Karpas-422 (cell line): ENCODE data around the gene R3HDML. TPM values are rescaled to one million over a fixed set of nuclear protein-coding genes. Genes with fewer than 3 reads are reported as not detected.

Experiments
- DNase-seq: peaks from one replicate; pipeline ENCODE4 v3.0.0-alpha.2; 2015
- H2AFZ ChIP-seq: fragments of 200-600 bp; sonication (generic); 2 replicates; pipeline ENCODE4 v1.6.1; 2014; ENCODE audit warnings: antibody characterized with exemption, low read length, mixed read lengths
- H3K27ac ChIP-seq: fragments of 200-600 bp; sonication (generic); 2 replicates; pipeline ENCODE4 v1.5.1; 2014; ENCODE audit warnings: mild to moderate bottlenecking, low read length, moderate library complexity
- H3K27me3 ChIP-seq: fragments of 200-600 bp; sonication (generic); 2 replicates; pipeline ENCODE4 v1.6.1; 2014; ENCODE audit warnings: low read length, mixed read lengths
- H3K36me3 ChIP-seq: fragments of 200-600 bp; sonication (generic); 2 replicates; pipeline ENCODE4 v1.6.1; 2014; ENCODE audit warnings: low read length, mixed read lengths; ENCODE audit not compliant: insufficient read depth
- H3K4me1 ChIP-seq: fragments of 200-600 bp; sonication (generic); 2 replicates; pipeline ENCODE4 v1.6.1; 2014; ENCODE audit warnings: mild to moderate bottlenecking, low read length, mixed read lengths
- H3K4me2 ChIP-seq: fragments of 200-600 bp; sonication (generic); 2 replicates; pipeline ENCODE4 v1.6.1; 2014; ENCODE audit warnings: low read length, low read depth, mild to moderate bottlenecking; ENCODE audit not compliant: poor library complexity, severe bottlenecking
- H3K4me3 ChIP-seq: fragments of 200-600 bp; sonication (generic); 2 replicates; pipeline ENCODE4 v1.5.1; 2014; ENCODE audit warnings: mild to moderate bottlenecking, antibody characterized with exemption, low read length, mixed read lengths
- H3K79me2 ChIP-seq: fragments of 200-600 bp; sonication (generic); 2 replicates; pipeline ENCODE4 v1.6.1; 2014; ENCODE audit warnings: mild to moderate bottlenecking, low read length, mixed read lengths
- H3K9ac ChIP-seq: fragments of 200-600 bp; sonication (generic); 2 replicates; pipeline ENCODE4 v1.6.0; 2014; ENCODE audit warnings: low read length
- H3K9me2 ChIP-seq: fragments of 200-600 bp; sonication (generic), shearing (Covaris generic); replicated peaks from 2 replicates; pipeline ENCODE4 v1.6.0; 2014; ENCODE audit warnings: mild to moderate bottlenecking, low read length, moderate library complexity; ENCODE audit not compliant: insufficient read depth
- H3K9me3 ChIP-seq: fragments of 300-700, 200-600 bp; sonication (generic); 2 replicates; pipeline ENCODE4 v1.6.1; 2014; ENCODE audit warnings: low read length, mixed read lengths
- H4K20me1 ChIP-seq: fragments of 200-600 bp; sonication (generic); 2 replicates; pipeline ENCODE4 v1.6.1; 2014; ENCODE audit warnings: mild to moderate bottlenecking, antibody characterized with exemption, low read length, low read depth; ENCODE audit not compliant: insufficient read depth
- total RNA-seq: library from RNA; depleted of rRNA; stranded (reverse); fragments of >200 nt; shearing (Covaris generic); gene quantifications from 2 replicates; pipeline ENCODE4 v1.2.3, GENCODE V29; 2014; ENCODE audit warnings: low replicate concordance

Gene R3HDML
- total RNA-seq, 1 experiment from 2014 or later: not detected

DNA sequence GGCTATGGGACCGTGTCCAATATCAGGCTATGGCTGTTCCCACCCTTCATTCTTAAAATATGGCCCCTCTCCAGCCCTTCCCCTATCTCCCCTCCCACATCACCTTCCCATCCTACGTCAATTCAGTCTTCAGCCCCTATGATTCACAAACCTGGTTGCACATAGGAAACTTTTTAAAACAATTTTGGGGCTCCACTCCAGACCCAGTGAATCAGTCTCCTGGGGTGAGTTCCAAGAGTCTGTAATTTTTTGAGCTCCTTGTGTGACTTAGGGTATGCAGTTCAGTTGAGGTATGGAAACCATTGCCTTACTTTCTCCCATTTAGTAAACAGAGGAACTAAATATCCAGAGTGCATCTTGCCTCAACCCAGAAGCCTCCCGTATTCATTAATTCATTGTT, 24.2 kb downstream of the R3HDML start:
- Histone ChIP-seq H3K27ac (no peak overlapping the region), H3K9me2 (no peaks in the 10 kb centered on the region), H3K36me3 (no peaks in the 10 kb centered on the region), H4K20me1 (no peaks in the 10 kb centered on the region), H3K27me3 (no peaks in the 10 kb centered on the region), H3K4me1 (no peaks in the 10 kb centered on the region), H3K9me3 (no peaks in the 10 kb centered on the region), H2AFZ (no peak overlapping the region), H3K9ac (no peak overlapping the region), H3K4me3 (no peak overlapping the region), H3K4me2 (no peak overlapping the region), H3K79me2 (no peaks in the 10 kb centered on the region)
- no peak for DNase-seq

DNA sequence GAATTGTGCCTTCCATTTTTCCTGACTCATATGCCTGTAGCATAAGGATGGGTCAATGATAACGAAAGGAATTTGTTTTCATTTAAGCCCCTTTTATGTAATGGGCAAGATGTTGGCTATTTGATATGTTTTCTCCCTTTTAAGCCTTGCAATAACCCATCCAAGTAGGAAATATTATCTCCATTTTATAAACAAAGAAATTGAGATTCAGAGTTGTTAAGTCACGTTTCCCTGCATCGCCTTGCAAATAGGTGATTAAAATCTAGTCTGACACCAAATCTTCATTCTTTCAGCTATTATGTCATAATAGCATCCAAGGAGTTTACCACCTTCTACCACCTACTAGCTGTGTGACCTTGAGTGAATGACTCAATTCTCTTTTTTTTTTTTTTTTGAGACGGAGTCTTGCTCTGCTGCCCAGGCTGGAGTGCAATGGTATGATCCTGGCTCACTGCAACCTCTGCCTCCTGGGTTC, 25.7 kb downstream of the R3HDML start:
- Histone ChIP-seq H2AFZ (no peak overlapping the region), H3K9me2 (no peaks in the 10 kb centered on the region), H3K4me1 (no peaks in the 10 kb centered on the region), H3K9ac (no peak overlapping the region), H4K20me1 (no peaks in the 10 kb centered on the region), H3K4me2 (no peak overlapping the region), H3K36me3 (no peaks in the 10 kb centered on the region), H3K9me3 (no peaks in the 10 kb centered on the region), H3K79me2 (no peaks in the 10 kb centered on the region), H3K27me3 (no peaks in the 10 kb centered on the region), H3K27ac (no peak overlapping the region), H3K4me3 (no peak overlapping the region)
- no peak for DNase-seq

DNA sequence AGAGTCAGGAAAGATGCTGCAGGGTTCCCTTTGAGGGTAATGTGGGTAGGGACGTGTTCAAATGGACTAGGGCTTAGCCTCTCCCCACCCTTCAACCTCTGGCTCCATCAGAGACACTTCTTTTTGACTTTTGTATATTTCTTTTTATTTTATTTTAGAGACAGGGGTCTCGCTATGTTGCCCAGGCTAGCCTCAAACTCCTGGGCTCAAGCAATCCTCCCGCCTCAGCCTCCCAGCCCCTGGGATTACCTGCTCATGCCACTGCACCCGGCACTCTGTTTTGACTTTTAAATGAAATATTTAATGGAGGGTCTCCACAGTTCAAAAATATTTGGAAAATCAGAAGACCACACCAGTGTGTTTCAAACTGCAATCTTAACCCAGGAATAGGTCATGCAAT, 27.2 kb downstream of the R3HDML start:
- Histone ChIP-seq H4K20me1 (no peaks in the 10 kb centered on the region), H3K27ac (no peak overlapping the region), H3K9ac (no peak overlapping the region), H3K36me3 (no peaks in the 10 kb centered on the region), H2AFZ (no peak overlapping the region), H3K4me1 (no peaks in the 10 kb centered on the region), H3K79me2 (no peaks in the 10 kb centered on the region), H3K9me3 (no peaks in the 10 kb centered on the region), H3K4me3 (no peak overlapping the region), H3K9me2 (no peaks in the 10 kb centered on the region), H3K4me2 (no peak overlapping the region), H3K27me3 (no peaks in the 10 kb centered on the region)
- DNase-seq: no peak

DNA sequence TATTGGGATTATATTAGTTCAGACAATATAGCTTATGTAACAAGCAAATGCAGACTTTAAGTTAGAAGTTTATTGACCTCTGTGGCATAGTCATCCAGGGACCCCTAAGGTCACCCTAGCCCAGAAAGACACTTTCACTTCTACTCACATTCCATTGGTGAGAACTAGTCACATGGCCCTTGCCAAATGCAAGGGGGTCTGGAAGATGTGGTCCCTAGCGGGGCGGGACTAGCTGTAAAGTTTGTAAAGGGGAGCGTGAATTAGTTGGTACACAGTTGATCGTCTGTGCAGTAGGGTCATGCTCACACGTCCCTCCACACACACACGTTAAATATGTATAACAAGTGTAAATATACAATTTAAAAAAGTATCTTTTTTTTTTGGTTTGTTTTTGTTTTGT, 27.9 kb downstream of the R3HDML start:
- no peaks in the 10 kb centered on the region for H3K9me2 ChIP-seq
- H3K9ac ChIP-seq: no peak overlapping the region
- H2AFZ ChIP-seq: no peak overlapping the region
- H3K4me2 ChIP-seq: no peak overlapping the region
- H3K27ac ChIP-seq: no peak overlapping the region
- no peak overlapping the region for H3K4me3 ChIP-seq
- DNase-seq: no peak
- no peaks in the 10 kb centered on the region for H4K20me1 ChIP-seq
- H3K79me2 ChIP-seq: no peaks in the 10 kb centered on the region
- H3K27me3 ChIP-seq: no peaks in the 10 kb centered on the region
- H3K4me1 ChIP-seq: no peaks in the 10 kb centered on the region
- H3K9me3 ChIP-seq: no peaks in the 10 kb centered on the region
- H3K36me3 ChIP-seq: no peaks in the 10 kb centered on the region

DNA sequence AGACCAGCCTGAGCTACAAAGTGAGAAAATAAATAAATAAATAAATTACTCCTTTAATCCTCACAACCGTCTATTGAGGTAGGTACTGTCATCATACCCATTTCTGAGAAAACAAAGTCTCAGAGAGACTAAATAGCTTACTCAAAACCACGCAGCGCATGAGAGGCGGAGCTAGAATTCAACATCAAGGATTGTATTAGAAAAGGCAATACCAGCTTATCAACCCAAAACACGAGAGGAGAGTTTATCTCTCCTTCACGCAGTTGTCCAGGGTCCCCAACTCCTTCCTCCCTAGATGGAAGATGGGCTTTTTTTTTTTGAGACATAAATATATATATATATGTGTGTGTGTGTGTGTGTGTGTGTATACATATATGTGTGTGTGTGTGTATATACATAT, 30.9 kb downstream of the R3HDML start:
- H3K4me2 ChIP-seq: no peak overlapping the region
- no peak for DNase-seq
- H3K9me2 ChIP-seq: no peaks in the 10 kb centered on the region
- no peak overlapping the region for H3K9ac ChIP-seq
- no peaks in the 10 kb centered on the region for H3K79me2 ChIP-seq
- no peaks in the 10 kb centered on the region for H4K20me1 ChIP-seq
- H3K36me3 ChIP-seq: no peaks in the 10 kb centered on the region
- H3K4me1 ChIP-seq: no peaks in the 10 kb centered on the region
- no peaks in the 10 kb centered on the region for H3K27me3 ChIP-seq
- H3K27ac ChIP-seq: no peak overlapping the region
- H2AFZ ChIP-seq: no peak overlapping the region
- H3K9me3 ChIP-seq: no peaks in the 10 kb centered on the region
- no peak overlapping the region for H3K4me3 ChIP-seq

DNA sequence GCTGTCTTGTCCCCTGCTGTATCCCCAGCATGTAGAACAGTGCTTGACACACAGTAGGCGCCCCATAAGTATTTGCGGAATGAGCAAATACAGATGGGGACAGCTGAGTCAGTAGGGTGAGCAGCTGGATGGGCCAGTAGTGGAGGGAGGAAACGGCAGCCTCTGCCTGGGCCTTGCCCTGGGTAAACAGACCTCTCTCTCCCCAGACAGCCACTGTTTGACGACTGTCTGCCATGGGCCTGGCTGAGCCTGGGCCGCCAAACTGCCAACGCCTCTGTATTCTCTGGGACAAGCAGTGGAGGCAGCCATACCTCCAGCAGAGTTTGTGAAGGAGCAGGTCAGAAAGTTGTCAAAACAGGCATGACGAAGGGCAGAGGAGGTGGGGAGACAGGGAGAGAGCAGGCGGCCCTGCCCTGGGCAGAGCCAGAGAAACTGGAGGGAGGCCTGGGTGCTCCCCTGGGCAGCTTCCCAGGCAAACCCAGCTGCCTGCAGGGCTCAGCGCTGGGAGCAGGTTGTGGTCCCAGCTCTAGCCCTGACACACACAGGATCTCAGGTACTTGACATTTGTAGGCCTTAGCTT, 33.9 kb downstream of the R3HDML start:
- H3K79me2 ChIP-seq: no peaks in the 10 kb centered on the region
- H3K9ac ChIP-seq: no peak overlapping the region
- DNase-seq: no peak

DNA sequence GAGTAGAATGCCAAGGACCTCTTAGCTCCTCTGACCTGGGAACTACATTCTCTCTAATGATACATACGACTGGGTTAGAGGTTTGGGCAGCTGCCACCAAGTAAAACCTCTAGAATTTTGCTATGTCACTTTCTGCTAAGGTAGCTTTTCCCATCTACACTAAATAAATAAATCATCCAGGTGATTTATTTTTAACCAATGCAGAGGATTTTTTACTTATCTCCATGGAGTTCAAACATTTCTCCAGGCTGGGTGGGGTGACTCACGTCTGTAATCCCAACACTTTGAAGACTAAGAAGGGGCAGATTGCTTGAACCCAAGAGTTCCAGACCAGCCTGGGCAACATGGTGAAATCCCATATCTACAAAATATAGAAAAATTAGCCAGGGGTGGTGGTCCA, 45.8 kb downstream of the R3HDML start:
- no peak for DNase-seq
- no peaks in the 10 kb centered on the region for H3K9me2 ChIP-seq
- no peak overlapping the region for H3K4me3 ChIP-seq
- no peaks in the 10 kb centered on the region for H3K4me1 ChIP-seq
- no peaks in the 10 kb centered on the region for H3K9me3 ChIP-seq
- H3K9ac ChIP-seq: no peak overlapping the region
- H3K27me3 ChIP-seq: no peaks in the 10 kb centered on the region
- H2AFZ ChIP-seq: no peak overlapping the region
- no peaks in the 10 kb centered on the region for H4K20me1 ChIP-seq
- H3K4me2 ChIP-seq: no peak overlapping the region
- no peaks in the 10 kb centered on the region for H3K79me2 ChIP-seq
- no peaks in the 10 kb centered on the region for H3K36me3 ChIP-seq
- H3K27ac ChIP-seq: no peak overlapping the region

More for the DNA sequence above, 33.9 kb downstream of the R3HDML start:
- no peak overlapping the region for H3K27ac ChIP-seq
- no peaks in the 10 kb centered on the region for H3K36me3 ChIP-seq
- H3K9me2 ChIP-seq: no peaks in the 10 kb centered on the region
- no peaks in the 10 kb centered on the region for H3K27me3 ChIP-seq
- no peaks in the 10 kb centered on the region for H3K9me3 ChIP-seq
- no peak overlapping the region for H2AFZ ChIP-seq
- H3K4me3 ChIP-seq: no peak overlapping the region
- H3K4me1 ChIP-seq: no peaks in the 10 kb centered on the region
- no peak overlapping the region for H3K4me2 ChIP-seq
- no peaks in the 10 kb centered on the region for H4K20me1 ChIP-seq

DNA sequence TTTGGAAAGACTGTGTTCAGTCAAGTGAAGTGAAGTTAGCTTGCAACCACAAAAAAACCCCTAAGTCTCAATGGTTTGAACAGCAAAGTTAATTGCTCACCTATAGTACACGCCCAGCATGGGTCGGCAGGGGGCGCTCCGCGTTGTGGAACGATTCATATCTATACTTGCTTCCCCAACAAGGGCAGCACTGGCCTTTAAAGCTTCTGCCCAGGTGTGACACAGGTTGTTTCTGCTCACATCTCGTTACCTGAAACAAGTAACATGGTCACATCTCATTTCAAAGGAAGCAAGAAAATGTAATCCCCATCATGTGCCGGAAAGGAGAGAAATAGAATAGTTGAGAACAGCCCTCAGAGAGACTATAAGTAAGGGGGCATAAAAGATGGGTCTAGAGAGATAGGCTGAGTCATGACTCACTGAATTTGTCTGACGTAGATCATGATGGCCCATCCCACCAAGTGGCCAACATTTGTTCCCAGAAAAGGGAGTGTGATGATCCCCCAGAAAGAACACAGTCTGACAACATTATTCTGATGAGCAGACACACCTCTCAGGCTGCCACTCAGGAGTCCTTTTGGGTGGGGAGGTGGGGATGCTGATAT, 47.7 kb downstream of the R3HDML start:
- no peak overlapping the region for H3K27ac ChIP-seq
- H3K9me2 ChIP-seq: no peaks in the 10 kb centered on the region
- H3K4me2 ChIP-seq: no peak overlapping the region
- no peaks in the 10 kb centered on the region for H3K9me3 ChIP-seq
- H3K4me1 ChIP-seq: no peaks in the 10 kb centered on the region
- H3K4me3 ChIP-seq: no peak overlapping the region
- H3K27me3 ChIP-seq: no peaks in the 10 kb centered on the region
- peak; percentile 92 for DNase-seq
- H4K20me1 ChIP-seq: no peaks in the 10 kb centered on the region
- H3K79me2 ChIP-seq: no peaks in the 10 kb centered on the region
- H3K9ac ChIP-seq: no peak overlapping the region
- no peak overlapping the region for H2AFZ ChIP-seq
- H3K36me3 ChIP-seq: no peaks in the 10 kb centered on the region
